Measurements from ENCODE around the gene CFAP46. TPM values are rescaled to one million over a fixed set of nuclear protein-coding genes. Genes with fewer than 3 reads are reported as not detected.

The CFAP46 gene
- total RNA-seq, 2 experiments from 2014 or later = not detected

GRCh38 chr10:132779549-132780294, 162.6 kb downstream of the CFAP46 start:
- POLR2A ChIA-PET = no interaction called here
- CTCF ChIA-PET (ENCODE audit: unreplicated experiment) = no interaction called here
- H3K27ac ChIP-seq (ENCODE audit: low read depth, low read length, poor library complexity, severe bottlenecking) = no peak overlapping the region
- no TSS peak for BruUV-seq (replicated peaks)
- TF ChIP-seq EZH2phosphoT487 (IDR thresholded peaks at IDR 0.05; ENCODE audit: borderline replicate concordance, low read depth, low read length) (no peak), CTCF (conservative IDR thresholded peaks at IDR 0.05; ENCODE audit: low read length) (no peak)
- no peaks in the 10 kb centered on the region for H3K36me3 ChIP-seq (ENCODE audit: insufficient read depth, low read length)
- no peak overlapping the region for H3K4me3 ChIP-seq (ENCODE audit: low read depth, low read length, poor library complexity, severe bottlenecking)
- H3K4me1 ChIP-seq (ENCODE audit: insufficient read depth, low read length, poor library complexity, severe bottlenecking) = no peaks in the 10 kb centered on the region
- no peaks in the 10 kb centered on the region for H3K9me2 ChIP-seq (ENCODE audit: insufficient read depth, low read length)
- intact Hi-C loops (cut with micrococcal nuclease; ENCODE audit: unreplicated experiment) = no loop called here
- no peaks in the 10 kb centered on the region for H3K79me2 ChIP-seq (ENCODE audit: insufficient read depth, low read depth, low read length)
- H3K4me2 ChIP-seq (ENCODE audit: low read length) = no peak overlapping the region
- no peaks in the 10 kb centered on the region for H3K9me3 ChIP-seq (ENCODE audit: low read length)
- DNase-seq (ENCODE audit: low spot score) = no peak
- H4K20me1 ChIP-seq (ENCODE audit: insufficient read depth, low read length) = no peaks in the 10 kb centered on the region
- H2AFZ ChIP-seq (ENCODE audit: low read length) = no peak overlapping the region

GRCh38 chr10:132777441-132777840, 164.9 kb downstream of the CFAP46 start:
- H3K4me3 ChIP-seq (ENCODE audit: low read depth, low read length, poor library complexity, severe bottlenecking) = no peak overlapping the region
- H3K4me2 ChIP-seq (ENCODE audit: low read length) = no peak overlapping the region
- no peaks in the 10 kb centered on the region for H3K4me1 ChIP-seq (ENCODE audit: insufficient read depth, low read length, poor library complexity, severe bottlenecking)
- no peaks in the 10 kb centered on the region for H3K9me2 ChIP-seq (ENCODE audit: insufficient read depth, low read length)
- H2AFZ ChIP-seq (ENCODE audit: low read length) = no peak overlapping the region
- no peak for DNase-seq (ENCODE audit: low spot score)
- no peaks in the 10 kb centered on the region for H4K20me1 ChIP-seq (ENCODE audit: insufficient read depth, low read length)
- TF ChIP-seq EZH2phosphoT487 (IDR thresholded peaks at IDR 0.05; ENCODE audit: borderline replicate concordance, low read depth, low read length) (no peak), CTCF (conservative IDR thresholded peaks at IDR 0.05; ENCODE audit: low read length) (no peak)
- no peak overlapping the region for H3K27ac ChIP-seq (ENCODE audit: low read depth, low read length, poor library complexity, severe bottlenecking)
- H3K9me3 ChIP-seq (ENCODE audit: low read length) = no peaks in the 10 kb centered on the region
- BruUV-seq (replicated peaks) = no TSS peak
- H3K79me2 ChIP-seq (ENCODE audit: insufficient read depth, low read depth, low read length) = no peaks in the 10 kb centered on the region
- intact Hi-C loops (cut with micrococcal nuclease; ENCODE audit: unreplicated experiment) = no loop called here
- no peaks in the 10 kb centered on the region for H3K36me3 ChIP-seq (ENCODE audit: insufficient read depth, low read length)
- CTCF ChIA-PET (ENCODE audit: unreplicated experiment) = no interaction called here
- POLR2A ChIA-PET = interaction anchor here (0.8 kb wide), 1 partner anchor 760 kb away, joined by 3 read pairs; no protein-coding TSS in a partner anchor

GRCh38 chr10:132776821-132777220, 165.5 kb downstream of the CFAP46 start:
- Histone ChIP-seq H3K9me2 (ENCODE audit: insufficient read depth, low read length) (no peaks in the 10 kb centered on the region), H2AFZ (ENCODE audit: low read length) (no peak overlapping the region), H3K36me3 (ENCODE audit: insufficient read depth, low read length) (no peaks in the 10 kb centered on the region), H3K27ac (ENCODE audit: low read depth, low read length, poor library complexity, severe bottlenecking) (no peak overlapping the region), H3K79me2 (ENCODE audit: insufficient read depth, low read depth, low read length) (no peaks in the 10 kb centered on the region), H3K4me1 (ENCODE audit: insufficient read depth, low read length, poor library complexity, severe bottlenecking) (no peaks in the 10 kb centered on the region), H3K4me2 (ENCODE audit: low read length) (no peak overlapping the region), H4K20me1 (ENCODE audit: insufficient read depth, low read length) (no peaks in the 10 kb centered on the region), H3K4me3 (ENCODE audit: low read depth, low read length, poor library complexity, severe bottlenecking) (no peak overlapping the region), H3K9me3 (ENCODE audit: low read length) (no peaks in the 10 kb centered on the region)
- BruUV-seq (replicated peaks) = no TSS peak
- intact Hi-C loops (cut with micrococcal nuclease; ENCODE audit: unreplicated experiment) = no loop called here
- no peak for TF ChIP-seq CTCF (conservative IDR thresholded peaks at IDR 0.05; ENCODE audit: low read length)
- no peak for TF ChIP-seq EZH2phosphoT487 (IDR thresholded peaks at IDR 0.05; ENCODE audit: borderline replicate concordance, low read depth, low read length)
- no peak for DNase-seq (ENCODE audit: low spot score)
- POLR2A ChIA-PET = interaction anchor here (0.8 kb wide), 1 partner anchor 761 kb away, joined by 3 read pairs; no protein-coding TSS in a partner anchor
- CTCF ChIA-PET (ENCODE audit: unreplicated experiment) = no interaction called here
